PC-3 (cell line): ENCODE data around the gene PRDX6. TPM values are rescaled to one million over a fixed set of nuclear protein-coding genes. Genes with fewer than 3 reads are reported as not detected.

ENCODE experiments used
- ATAC-seq: fragments of 200-7000 bp; cut with Tn5 transposase; 2 replicates; pipeline ENCODE4 v1.9.1; 2020; ENCODE audit warnings: mild to moderate bottlenecking, moderate library complexity
- BruUV-seq: library from RNA; stranded (reverse); fragments of 400-500 nt; replicated peaks from 2 replicates; lab custom pipeline; 2021; lab: Mats Ljungman, UMichigan
- CTCF ChIA-PET: fragments of 300-600 bp; sonication (Branson Sonifier 250); formaldehyde crosslinking; loops from one replicate; lab custom pipeline; 2022; ENCODE audit warnings: antibody characterized with exemption; lab: Charles Lee
- POLR2A ChIA-PET: fragments of 300-600 bp; sonication (Branson Sonifier 250); formaldehyde crosslinking; loops from one replicate; lab custom pipeline; 2022; ENCODE audit warnings: antibody characterized with exemption; ENCODE audit not compliant: unreplicated experiment; lab: Charles Lee
- DNase-seq: peaks from one replicate; pipeline ENCODE4 v3.0.0-alpha.2; 2015
- H2AFZ ChIP-seq: fragments of 300-600 bp; sonication (generic); 2 replicates; pipeline ENCODE4 v1.6.0; 2016; ENCODE audit warnings: antibody characterized with exemption, low read length
- H3F3A ChIP-seq: fragments of 300-600 bp; sonication (generic); one replicate; pipeline ENCODE4 v1.6.0; 2017; ENCODE audit warnings: antibody characterized with exemption, low read length, control low read depth, mild to moderate bottlenecking; ENCODE audit not compliant: unreplicated experiment
- H3K27ac ChIP-seq: fragments of 300-600 bp; sonication (generic); 2 replicates; pipeline ENCODE4 v1.5.1; 2016; ENCODE audit warnings: mild to moderate bottlenecking, low read length
- H3K27me3 ChIP-seq: fragments of 300-600 bp; sonication (generic); 2 replicates; pipeline ENCODE4 v1.6.1; 2016; ENCODE audit warnings: low read length, mixed read lengths
- H3K36me3 ChIP-seq: fragments of 300-600 bp; sonication (generic); 2 replicates; pipeline ENCODE4 v1.6.1; 2016; ENCODE audit warnings: low read depth, mixed run types, low read length, mixed read lengths
- H3K4me1 ChIP-seq: fragments of 300-600 bp; sonication (generic); 2 replicates; pipeline ENCODE4 v1.5.1; 2016; ENCODE audit warnings: low read length; ENCODE audit not compliant: insufficient read depth
- H3K4me2 ChIP-seq: fragments of 300-600 bp; sonication (generic); 2 replicates; pipeline ENCODE4 v1.6.0; 2016; ENCODE audit warnings: low read length
- H3K4me3 ChIP-seq: fragments of 300-600 bp; sonication (generic); 2 replicates; pipeline ENCODE4 v1.5.1; 2016; ENCODE audit warnings: mild to moderate bottlenecking, low read length, mixed read lengths
- H3K79me2 ChIP-seq: fragments of 300-600 bp; sonication (generic); 2 replicates; pipeline ENCODE4 v1.6.1; 2017; ENCODE audit warnings: low read length, mixed read lengths
- H3K9ac ChIP-seq: fragments of 300-600 bp; sonication (generic); 2 replicates; pipeline ENCODE4 v1.6.0; 2016; ENCODE audit warnings: mild to moderate bottlenecking, low read length
- H3K9me2 ChIP-seq: fragments of 300-600 bp; sonication (generic); replicated peaks from 2 replicates; pipeline ENCODE4 v1.6.1; 2016; ENCODE audit warnings: mixed run types, low read length, mixed read lengths
- H3K9me3 ChIP-seq: fragments of 300-600 bp; sonication (generic); 2 replicates; pipeline ENCODE4 v1.6.1; 2016; ENCODE audit warnings: low read length, mixed read lengths
- H4K20me1 ChIP-seq: fragments of 300-600 bp; sonication (generic); 2 replicates; pipeline ENCODE4 v1.6.1; 2016; ENCODE audit warnings: low read length, mixed read lengths
- EZH2 ChIP-seq: fragments of 300-600 bp; sonication (generic); IDR thresholded peaks from one replicate; pipeline ENCODE4 v1.6.1; 2017; ENCODE audit warnings: antibody characterized with exemption, mild to moderate bottlenecking, low read length; ENCODE audit not compliant: unreplicated experiment
- EZH2phosphoT487 ChIP-seq: fragments of 300-600 bp; sonication (generic); IDR thresholded peaks from 2 replicates; pipeline ENCODE4 v1.6.1; 2018; ENCODE audit warnings: mild to moderate bottlenecking, antibody characterized with exemption, low read length, borderline replicate concordance
- intact Hi-C: fragments of 100-400 bp; cut with micrococcal nuclease; formaldehyde crosslinking; loops from 2 replicates; pipeline ENCODE4 v1.9.0; 2023
- total RNA-seq: library from RNA; depleted of rRNA; stranded (reverse); fragments of >200 nt; gene quantifications from 2 replicates; pipeline ENCODE4 v1.2.3, GENCODE V29; 2014; rRNA removed

The PRDX6 gene
- total RNA-seq, 1 experiment from 2014 or later: 829 TPM

GRCh38 chr1:173536223-173536622, 59.1 kb downstream of the PRDX6 start:
- Histone ChIP-seq H3K4me1 (no peaks in the 10 kb centered on the region), H2AFZ (no peak overlapping the region), H3K36me3 (no peaks in the 10 kb centered on the region), H3K79me2 (no peaks in the 10 kb centered on the region), H3K9ac (no peak overlapping the region), H3K4me2 (no peak overlapping the region), H3K27me3 (no peaks in the 10 kb centered on the region), H3K9me2 (0 out of 2 replicates have a peak, but pooled peaks cover 8% of the 10 kb centered on the region), H3K9me3 (no peaks in the 10 kb centered on the region), H3K27ac (no peak overlapping the region), H3F3A (no peaks in the 10 kb centered on the region), H4K20me1 (no peaks in the 10 kb centered on the region), H3K4me3 (no peak overlapping the region)
- no TSS peak for BruUV-seq
- no peak for TF ChIP-seq EZH2
- no peak for TF ChIP-seq EZH2phosphoT487
- ChIA-PET CTCF (no interaction called here), POLR2A (no interaction called here)
- no peak for DNase-seq
- ATAC-seq: no peak
- intact Hi-C loops: no loop called here

Other genes starting within 250 kb of the PRDX6 start
- not detected in 2 replicates for gene SLC9C2, start 125.7 kb downstream of the PRDX6 start, total RNA-seq
- not detected in 2 replicates for gene TEX50, start 158.0 kb downstream of the PRDX6 start, total RNA-seq
- not detected in 2 replicates for gene ANKRD45, start 192.5 kb downstream of the PRDX6 start, total RNA-seq
- 46.2 and 46.4 TPM in 2 replicates for gene KLHL20, start 237.6 kb downstream of the PRDX6 start, total RNA-seq